OCI-M1 (cell line): Measurements from ENCODE around the gene CASP8.

Source experiments
- DNase-seq: peaks from one replicate; lab custom pipeline; 2025; lab: John Stamatoyannopoulos, UW

Gene CASP8

DNA sequence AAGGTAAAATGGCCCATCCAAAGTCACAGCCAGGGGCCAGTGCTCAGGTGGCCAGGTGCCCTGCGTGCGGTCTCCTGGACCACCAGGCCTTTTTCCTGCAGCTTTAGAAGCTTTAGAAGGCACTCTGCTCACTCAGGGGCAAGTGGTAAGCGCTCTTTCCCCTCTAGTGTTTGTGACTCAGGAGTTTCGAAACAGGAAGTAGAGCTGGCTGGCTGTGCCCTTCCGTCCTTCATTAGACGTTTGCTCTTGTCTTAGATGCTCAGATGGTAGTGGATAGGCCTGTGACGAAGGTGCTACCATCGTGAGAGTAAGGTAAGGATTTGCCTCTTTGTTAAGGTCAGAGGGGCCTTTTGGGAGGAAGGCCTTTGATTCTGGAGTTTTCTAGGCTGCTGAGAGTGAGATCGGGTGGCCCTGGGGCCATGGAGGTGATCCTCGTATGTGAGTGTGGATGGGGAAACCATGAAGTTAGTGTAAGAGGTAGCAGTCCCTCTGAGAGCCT lies at the start of gene CASP8:
Gene CASP8 (plus strand): TSS at position 235 of the 499 bp plus-strand sequence. CDS start 5,951 bp downstream, outside the sequence.
- DNase-seq = peak; percentile 87

DNA sequence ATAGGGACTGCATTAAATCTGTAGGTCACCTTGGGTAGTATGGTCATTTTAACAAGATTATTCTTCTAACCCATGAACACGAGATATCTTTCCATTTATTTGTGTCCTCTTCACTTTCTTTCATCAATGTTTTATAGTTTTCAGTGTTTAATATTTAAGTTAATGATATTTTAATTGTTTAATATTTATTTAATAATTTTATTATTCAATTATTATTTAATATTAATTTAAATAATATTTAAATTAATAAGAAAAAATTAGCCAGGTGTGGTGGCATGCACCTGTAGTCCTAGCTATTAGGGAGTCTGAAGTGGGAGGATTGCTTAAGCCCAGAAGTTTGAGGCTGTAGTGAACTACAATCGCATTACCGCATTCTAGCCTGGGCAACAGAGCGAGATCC lies 44.4 kb upstream of the CASP8 start:
- DNase-seq = no peak

DNA sequence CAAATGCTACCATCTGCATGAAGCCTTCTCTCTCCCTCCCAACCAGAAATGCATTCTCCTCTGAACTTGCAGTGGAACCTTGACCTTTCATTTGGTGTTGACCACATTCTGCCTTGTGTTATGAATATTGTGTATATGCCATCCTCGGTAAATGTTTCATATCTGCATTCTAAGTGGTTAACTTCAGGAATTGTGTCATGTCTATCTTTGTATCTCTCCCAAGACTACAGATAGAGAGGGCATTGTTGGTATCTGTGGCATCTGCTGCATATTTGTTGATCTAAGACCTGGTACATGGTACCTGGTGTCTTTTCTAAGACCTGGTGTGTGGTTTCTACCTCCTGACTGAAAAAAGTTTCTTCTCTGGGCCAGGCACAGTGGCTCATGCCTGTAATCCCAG lies 43.4 kb upstream of the CASP8 start:
- no peak for DNase-seq

DNA sequence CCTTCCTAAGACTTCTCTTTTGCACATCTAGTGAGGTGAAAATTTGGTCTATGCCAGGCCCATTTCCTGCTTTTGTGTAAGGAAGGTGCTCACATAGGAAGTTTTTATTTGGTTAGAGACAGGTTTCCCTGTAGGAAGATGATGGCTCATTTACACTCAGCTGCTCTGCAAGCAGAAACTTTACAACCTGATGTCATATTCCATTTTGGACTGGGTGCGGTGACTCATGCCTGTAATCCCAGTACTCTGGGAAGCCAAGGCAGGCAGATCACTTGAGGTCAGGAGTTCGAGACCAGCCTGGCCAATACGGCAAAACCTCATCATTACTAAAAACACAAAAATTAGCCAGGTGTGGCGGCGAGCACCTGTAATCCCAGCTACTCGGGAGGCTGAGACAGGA lies 41.6 kb upstream of the CASP8 start:
- DNase-seq = no peak

DNA sequence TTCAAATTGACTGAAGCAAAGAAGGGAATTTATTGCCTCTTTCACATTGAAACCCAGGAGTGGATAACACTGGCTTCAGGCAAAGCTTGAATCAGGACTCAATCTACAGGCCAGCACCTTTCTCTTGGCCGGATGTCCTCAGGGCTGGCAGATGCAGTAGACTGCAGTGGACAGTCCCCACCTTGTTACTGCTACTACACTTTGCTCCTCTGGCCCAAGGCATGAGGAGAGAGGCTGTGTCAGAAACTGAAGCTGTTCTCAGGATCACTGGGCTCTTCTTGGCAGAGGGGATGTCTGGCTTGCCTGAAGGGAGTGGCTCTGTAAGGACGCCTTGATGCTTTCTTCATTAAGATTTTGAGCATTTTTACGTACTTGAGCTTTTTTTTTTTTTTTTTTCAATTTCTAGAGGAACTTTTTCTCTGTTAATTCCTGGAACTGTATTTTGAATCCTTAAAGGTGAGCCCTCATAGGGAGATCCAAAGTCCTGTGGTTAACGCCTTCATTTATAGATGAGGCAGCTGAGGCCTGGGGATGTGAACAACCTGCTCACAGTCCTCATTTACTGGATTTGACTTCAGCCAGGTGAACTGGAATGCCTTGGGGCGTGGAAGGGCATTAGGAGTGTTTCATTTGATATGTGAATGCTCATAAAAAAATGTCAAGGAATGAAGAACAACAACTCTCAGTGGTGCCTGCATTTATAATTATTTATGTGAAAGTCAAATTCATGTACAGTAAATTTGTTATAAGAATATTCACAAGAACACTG lies 40.8 kb upstream of the CASP8 start:
- DNase-seq = peak; percentile 46

DNA sequence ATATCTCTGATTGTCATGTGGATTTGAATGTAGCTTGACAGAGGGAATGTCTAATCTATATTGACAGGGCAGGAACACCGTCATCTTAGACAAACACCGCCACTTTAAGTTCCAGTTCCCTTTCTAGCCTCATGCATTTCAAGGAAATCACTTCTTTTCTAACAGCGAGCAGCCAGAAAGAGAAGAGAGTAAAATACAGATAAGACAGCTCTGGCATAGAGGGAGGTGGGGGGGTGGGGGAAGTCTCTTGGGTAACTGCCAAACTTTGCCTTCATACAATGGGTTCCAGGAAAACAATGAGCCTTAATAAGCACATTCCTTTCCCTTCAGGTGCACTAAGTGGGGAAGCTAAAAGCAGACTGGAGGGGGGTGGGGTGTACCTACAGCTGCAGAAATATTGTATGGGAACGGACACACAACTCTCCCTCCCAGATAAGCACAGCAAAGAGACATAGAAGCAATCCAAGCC lies 40.2 kb upstream of the CASP8 start:
- DNase-seq = peak; percentile 96

DNA sequence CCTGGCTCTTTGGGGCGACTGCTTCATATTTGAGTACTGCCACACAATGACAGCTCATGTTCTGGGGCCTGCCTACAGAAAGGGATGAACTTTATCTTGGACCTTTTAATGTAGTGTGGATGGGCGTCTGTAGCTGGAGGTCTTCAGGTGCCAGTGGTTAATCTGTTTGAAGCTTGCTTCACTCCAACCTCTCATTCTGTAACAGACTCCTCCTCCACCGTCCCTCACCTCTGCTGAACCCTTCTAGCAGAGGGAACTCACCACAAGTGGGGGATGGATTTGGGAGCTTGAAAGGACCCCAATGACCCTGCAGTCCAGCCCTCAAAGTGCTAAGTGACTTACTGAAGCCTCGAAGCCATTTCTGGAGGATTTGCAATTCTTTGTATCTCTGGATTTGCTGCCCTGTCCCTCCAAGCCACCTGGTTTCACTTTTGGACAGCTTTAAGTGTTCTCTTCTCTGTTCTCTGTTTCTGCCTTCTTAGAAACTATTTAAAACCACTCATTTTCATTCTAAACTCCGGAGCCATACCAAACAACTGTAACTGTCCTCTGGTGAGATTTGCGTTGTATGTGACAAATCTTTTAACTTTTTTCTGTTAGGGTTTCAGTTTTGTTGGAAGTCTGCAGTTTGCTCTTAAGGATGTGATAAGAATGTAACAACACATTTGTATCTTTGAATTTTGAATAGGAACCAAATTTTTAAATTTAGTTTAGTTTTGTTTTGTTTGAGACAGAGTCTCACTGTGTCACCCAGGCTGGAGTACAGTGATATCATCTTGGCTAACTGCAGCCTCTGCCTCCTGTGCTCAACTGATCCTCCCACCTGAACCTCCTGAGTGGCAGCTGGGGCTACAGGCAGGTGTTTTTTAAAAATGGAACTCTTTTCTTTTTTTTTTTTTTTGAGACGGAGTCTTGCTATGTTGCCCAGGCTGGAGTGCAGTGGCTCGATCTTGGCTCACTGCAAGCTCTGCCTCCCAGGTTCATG lies 37.0 kb upstream of the CASP8 start:
- peak; percentile 57 for DNase-seq

DNA sequence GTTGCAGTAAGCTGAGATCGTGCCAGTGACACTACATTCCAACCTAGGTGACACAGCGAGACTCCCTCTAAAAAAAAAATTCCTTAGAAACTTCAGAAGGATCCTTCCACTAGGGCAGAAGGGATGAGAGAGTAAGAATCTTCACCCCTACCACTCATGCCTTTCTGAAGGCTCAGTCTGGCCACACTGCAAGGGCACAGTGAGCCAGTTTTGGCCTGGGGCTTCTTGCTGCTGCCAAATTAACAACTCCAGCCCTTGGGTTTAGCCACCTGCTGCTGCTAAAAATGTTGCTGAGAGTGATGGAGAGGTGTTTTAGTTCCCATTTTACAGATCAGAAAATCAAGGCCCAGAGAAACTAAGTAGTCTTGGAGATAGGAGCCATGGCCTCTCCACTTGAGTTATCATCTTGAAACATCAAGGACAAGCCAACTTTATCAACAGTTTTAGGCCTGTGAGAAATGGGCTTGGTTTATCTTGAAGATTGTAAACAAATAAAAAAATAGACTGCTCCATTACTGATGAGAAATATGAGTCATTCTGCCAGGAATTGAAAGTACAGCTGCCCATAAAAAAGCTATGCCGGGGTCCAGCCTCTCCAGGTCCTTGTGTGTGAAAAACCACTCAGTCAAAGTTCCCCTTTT lies 31.9 kb upstream of the CASP8 start:
- DNase-seq = peak; percentile 56

DNA sequence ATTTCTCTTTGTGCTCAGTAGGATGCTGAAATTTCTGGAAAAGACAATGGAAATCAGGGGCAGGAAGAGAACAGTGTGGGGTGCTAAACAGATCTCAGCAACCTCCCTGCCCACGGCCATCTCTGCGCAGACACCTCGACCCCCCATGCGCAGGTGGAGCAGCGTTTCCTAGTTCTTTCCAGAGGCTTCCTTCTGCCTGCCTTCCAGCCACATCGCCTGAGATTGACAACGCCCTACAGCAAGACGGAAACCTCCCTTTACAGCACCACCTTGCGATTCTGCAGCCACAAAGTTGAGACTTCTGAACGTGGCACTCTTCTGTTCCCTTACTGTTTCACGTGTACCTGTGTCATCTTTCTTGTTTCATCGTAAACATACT lies 31.4 kb upstream of the CASP8 start:
- no peak for DNase-seq

DNA sequence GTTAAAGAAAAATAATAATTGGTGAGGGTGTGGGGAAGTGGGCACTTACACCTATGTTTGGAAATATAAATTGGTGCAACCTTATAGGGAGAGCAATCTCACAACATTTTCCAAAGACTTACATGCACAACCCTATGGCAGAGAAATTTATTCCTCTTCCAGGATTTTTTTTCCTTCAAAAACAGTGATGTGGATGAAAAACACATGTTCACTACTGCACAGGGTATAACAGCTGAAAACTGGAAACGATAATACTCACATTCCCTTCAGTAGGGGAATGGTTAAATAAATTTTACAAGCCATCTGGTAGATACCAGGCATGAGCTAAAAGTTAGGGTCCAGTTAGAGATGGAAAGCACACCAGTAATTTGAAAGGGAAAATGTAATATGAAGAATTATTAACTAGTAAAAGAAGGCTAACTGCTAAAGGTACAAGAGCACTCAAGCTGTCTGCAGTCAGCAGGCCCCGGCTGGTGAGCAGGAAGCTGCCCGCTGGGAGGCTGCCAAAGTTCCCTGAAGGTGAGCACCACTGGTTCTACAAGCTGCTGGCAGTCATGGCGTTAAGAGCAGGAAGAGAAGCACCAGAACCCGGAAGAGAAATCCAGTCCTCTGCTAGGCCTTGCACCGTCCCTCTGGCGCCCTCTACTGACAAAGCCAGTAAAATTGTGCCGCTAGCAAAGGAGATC lies 28.4 kb upstream of the CASP8 start:
- peak; percentile 98 for DNase-seq

DNA sequence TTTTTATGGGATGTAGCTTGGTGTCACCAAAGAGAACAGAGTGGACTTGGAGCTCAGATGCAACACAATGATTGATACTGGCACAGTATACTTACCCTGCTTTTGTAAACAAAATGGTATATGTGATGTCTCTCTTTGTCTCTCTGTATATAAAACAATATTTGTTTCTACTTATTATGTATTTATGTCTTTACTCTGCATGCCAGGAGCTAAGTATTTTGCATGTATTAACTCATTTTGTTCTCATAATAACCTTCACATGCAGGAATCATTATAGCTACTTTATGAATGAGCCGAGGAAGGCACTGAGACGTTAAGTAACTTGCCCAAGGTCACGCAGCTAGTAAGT lies 27.9 kb upstream of the CASP8 start:
- DNase-seq = no peak

DNA sequence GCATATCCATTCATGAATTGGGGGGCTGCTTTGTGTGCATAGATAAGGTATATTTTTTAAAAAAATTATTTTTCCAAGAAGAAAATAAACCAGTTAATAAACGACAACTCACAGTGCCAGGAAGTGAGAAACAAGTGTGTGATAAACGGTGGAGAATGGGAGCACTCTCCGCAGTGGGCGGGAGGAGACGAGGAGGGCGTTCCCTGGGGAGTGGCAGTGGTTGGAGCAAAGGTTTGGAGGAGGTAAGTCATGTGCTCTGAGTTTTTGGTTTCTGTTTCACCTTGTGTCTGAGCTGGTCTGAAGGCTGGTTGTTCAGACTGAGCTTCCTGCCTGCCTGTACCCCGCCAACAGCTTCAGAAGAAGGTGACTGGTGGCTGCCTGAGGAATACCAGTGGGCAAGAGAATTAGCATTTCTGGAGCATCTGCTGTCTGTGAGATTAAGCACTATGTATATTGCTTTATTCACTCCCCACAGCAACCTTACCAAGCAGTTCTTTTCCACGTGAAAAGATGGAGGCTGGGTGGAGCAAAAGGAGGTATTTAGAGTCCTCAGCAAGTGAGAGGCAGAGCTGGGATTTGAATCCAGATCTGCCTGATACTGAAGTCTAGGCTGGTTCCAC lies 27.0 kb upstream of the CASP8 start:
- peak; percentile 97 for DNase-seq

DNA sequence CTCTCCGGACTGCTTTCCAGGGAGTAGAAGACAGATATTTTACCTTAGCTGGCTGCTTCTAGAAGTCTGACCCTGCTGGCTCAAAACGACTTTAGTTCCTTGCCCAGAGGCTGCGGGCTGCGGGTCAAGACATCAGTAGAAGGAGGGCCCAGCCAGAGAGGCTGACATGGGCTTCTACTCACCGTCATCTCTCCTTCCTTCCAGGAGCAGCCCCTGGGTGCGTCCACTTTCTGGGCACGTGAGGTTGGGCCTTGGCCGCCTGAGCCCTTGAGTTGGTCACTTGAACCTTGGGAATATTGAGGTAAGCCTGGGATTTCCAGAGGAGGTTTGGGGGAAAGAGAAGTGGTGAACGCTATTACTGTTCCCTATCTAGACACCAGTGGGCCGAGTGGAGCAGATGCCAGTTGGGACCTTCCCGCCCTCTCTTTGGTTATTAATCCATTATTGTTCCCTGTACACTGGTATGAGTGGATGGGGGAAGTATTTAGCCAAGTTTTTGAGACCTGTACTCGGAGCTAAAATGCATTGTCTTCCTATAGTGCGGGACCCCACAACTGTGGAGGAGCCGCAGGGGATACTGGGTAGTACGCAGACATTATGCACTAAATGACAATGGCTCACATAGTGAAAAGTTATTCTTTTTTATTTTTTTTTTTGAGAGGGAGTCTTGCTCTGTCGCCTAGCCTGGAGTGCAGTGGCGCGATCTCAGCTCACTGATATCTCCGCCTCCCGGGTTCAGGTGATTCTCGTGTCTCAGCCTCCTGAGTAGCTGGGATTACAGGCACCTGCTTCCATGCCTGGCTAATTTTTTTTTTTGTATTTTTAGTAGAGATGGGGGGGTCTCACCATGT lies 26.3 kb upstream of the CASP8 start:
- peak; percentile 79 for DNase-seq

DNA sequence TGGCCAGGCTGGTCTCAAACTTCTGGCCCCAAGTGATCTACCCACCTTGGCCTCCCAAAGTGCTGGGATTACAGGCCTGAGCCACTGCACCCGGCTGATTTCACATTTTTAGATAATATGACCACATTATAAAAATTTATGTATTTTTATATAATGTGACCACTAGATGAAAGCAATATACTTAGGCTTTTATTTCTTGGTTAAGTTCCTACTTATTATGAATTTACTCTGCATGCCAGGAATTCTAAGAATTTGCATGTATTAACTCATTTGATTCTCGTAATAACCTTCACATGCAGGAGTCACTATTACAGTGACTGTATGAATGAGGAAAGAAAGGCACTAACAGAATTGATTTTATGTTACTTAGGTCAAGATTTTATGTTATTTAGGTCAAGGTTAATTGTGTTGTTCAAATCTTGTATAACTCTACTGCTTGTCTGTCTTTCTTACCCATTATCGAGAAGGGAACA lies 25.6 kb upstream of the CASP8 start:
- peak; percentile 38 for DNase-seq

DNA sequence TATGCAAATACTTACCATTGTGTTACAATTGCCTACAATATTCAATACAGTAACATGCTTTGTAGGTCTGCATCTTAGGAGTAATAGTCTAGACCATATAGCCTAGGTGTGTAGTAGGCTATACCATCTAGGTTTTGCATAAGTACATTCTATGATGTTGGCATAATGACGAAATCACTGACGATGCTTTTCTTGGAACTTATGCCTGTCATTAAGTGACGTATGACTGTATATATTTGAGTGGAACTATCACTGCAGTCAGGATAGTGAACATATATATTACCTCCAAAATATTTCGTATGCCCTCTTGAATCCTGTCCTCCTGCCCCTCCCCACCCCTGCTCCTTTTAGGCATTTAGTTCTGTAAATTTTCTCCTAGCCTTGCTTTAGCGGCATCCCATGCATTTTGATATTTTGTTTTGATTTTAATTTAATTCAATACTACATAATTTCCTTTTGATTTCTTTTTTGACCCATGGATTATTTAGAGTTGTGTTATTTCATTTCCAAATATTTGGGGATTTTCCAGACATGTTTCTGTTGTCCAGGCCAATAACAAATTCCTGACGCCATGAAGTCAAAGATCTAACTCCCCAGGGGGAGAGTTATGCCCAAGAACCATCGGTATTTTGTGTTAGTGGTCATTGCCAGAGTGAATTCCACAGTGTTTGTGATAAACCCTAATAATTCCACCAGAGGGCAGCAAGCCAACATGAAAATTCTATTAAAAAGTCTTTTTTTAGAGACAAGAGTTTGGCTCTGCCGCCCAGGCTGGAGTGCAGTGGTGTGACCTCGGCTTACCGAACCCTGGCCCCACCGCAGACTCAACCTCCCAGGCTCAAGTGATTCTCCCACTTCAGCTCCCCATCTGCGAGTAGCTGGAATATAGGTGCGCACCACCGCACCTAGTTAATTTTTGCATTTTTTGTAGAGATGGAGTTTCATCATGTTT lies 24.2 kb upstream of the CASP8 start:
- DNase-seq = peak; percentile 91

DNA sequence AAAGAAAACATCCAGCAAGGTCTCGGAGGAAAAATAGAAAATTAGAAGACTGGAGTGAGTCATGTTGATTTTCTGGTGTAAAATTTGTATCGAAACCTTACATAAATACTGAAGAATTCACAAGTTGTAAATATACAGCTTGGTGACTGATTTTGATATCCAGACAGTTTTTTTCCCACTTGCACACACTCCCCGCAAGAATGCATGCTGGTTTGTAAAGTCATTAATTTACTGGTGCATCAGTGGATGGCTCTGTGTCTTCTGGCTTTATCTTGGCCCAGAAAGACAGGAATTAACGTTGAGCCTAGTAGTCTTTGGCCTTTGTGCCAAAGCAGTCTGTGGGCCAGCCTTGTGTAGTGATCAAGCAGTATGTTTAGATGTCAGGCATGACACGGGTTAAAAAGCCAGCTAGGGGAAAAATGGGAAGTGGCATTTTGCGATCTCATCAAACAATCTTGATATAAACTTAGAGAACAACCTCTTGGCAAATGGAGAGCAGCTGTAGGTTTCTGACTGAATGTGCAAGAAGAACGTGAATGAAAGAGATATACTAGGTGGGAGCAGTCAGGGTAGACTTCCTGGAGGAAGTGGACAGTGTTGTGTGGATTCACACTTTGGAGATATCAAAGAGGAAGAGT lies 22.7 kb upstream of the CASP8 start:
- DNase-seq = peak; percentile 83

DNA sequence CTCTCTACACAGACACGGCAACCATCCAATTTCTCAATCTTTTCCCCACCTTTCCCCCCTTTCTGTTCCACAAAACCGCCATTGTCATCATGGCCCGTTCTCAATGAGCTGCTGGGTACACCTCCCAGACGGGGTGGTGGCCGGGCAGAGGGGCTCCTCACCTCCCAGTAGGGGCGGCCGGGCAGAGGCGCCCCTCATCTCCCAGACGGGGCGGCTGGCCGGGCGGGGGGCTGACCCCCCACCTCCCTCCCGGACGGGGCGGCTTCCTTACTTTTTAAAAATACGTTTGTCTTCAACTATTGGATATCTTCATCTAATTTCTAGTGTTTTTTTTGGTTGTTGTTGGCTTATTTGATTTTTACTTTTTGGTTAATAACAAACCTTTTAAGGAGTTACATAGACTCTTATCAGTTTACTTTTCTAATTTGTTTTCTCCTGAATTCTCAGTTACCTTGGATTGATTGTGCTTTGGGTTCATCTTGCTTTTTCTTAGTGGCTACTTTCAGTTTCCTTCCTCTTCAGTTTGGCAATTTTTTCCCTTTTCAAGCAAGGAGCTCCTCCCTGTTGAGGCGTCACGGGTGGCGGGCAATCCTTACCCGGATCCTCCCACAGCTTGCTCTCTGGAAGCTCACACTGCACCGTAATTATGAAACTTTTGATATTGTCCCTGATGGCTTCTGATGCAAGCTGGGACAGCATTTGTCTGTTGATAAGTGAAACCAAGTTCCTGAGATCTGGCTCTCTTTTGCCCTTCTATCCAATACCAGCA lies 21.0 kb upstream of the CASP8 start:
- DNase-seq = peak; percentile 24
